SU-DHL-6 (cell line): ENCODE data around the gene TWSG1.

Experiments used
- H2AFZ ChIP-seq: fragments of 200-600 bp; sonication (generic); 2 replicates; pipeline ENCODE4 v1.6.1; 2014; ENCODE audit warnings: low read depth, mild to moderate bottlenecking, moderate library complexity, mixed read lengths, antibody characterized with exemption, low read length; ENCODE audit not compliant: severe bottlenecking
- H3F3A ChIP-seq: fragments of 200-600 bp; shearing (Covaris generic); 2 replicates; pipeline ENCODE4 v1.6.0; 2016; ENCODE audit warnings: antibody characterized with exemption, mild to moderate bottlenecking; ENCODE audit not compliant: insufficient read depth
- H3K27ac ChIP-seq: fragments of 200-600 bp; sonication (generic); 2 replicates; pipeline ENCODE4 v1.5.1; 2016; ENCODE audit warnings: low read depth, mild to moderate bottlenecking, low read length, moderate library complexity, mixed read lengths
- H3K27me3 ChIP-seq: fragments of 200-600 bp; sonication (generic), shearing (Covaris generic); 2 replicates; pipeline ENCODE4 v1.6.0; 2014; ENCODE audit warnings: mild to moderate bottlenecking, low read length
- H3K36me3 ChIP-seq: fragments of 200-600 bp; sonication (generic); 2 replicates; pipeline ENCODE4 v1.6.1; 2014; ENCODE audit warnings: mild to moderate bottlenecking, low read length, mixed read lengths
- H3K4me2 ChIP-seq: fragments of 300-600, 200-600 bp; shearing (Covaris generic), sonication (generic); 2 replicates; pipeline ENCODE4 v1.6.0; 2014; ENCODE audit warnings: low read length, low read depth, mild to moderate bottlenecking; ENCODE audit not compliant: poor library complexity, severe bottlenecking
- H3K4me3 ChIP-seq: fragments of 200-600 bp; sonication (generic); 2 replicates; pipeline ENCODE4 v1.5.1; 2014; ENCODE audit warnings: antibody characterized with exemption, low read length, mild to moderate bottlenecking, mixed read lengths; ENCODE audit not compliant: insufficient read depth, poor library complexity, severe bottlenecking
- H3K79me2 ChIP-seq: fragments of 200-600 bp; sonication (generic); 2 replicates; pipeline ENCODE4 v1.6.1; 2014; ENCODE audit warnings: mild to moderate bottlenecking, low read length, moderate library complexity; ENCODE audit not compliant: insufficient read depth
- H3K9ac ChIP-seq: fragments of 200-600 bp; sonication (generic); 2 replicates; pipeline ENCODE4 v1.7.0; 2014; ENCODE audit warnings: mild to moderate bottlenecking, low read length
- H3K9me2 ChIP-seq: fragments of 200-600 bp; sonication (generic); replicated peaks from 2 replicates; pipeline ENCODE4 v1.6.1; 2014; ENCODE audit warnings: low read length; ENCODE audit not compliant: insufficient read depth
- H3K9me3 ChIP-seq: fragments of 200-600 bp; sonication (generic); 2 replicates; pipeline ENCODE4 v1.6.1; 2014; ENCODE audit warnings: low read length, mixed read lengths; ENCODE audit not compliant: insufficient read depth
- H4K20me1 ChIP-seq: fragments of 200-600 bp; sonication (generic); 2 replicates; pipeline ENCODE4 v1.6.1; 2014; ENCODE audit warnings: low read depth, mild to moderate bottlenecking, antibody characterized with exemption, low read length, moderate library complexity, mixed read lengths
- CTCF ChIP-seq: fragments of 200-600 bp; sonication (generic); IDR thresholded peaks from one replicate; pipeline ENCODE4 v1.5.1; 2017; ENCODE audit warnings: antibody characterized with exemption, mild to moderate bottlenecking, low read length, moderate library complexity; ENCODE audit not compliant: insufficient read depth, poor library complexity, severe bottlenecking
- EZH2phosphoT487 ChIP-seq: fragments of 200-600 bp; sonication (generic), shearing (Covaris generic); conservative IDR thresholded peaks from 2 replicates; pipeline ENCODE4 v1.6.1; 2018; ENCODE audit warnings: mild to moderate bottlenecking, antibody characterized with exemption, low read length, moderate library complexity, mixed read lengths

The TWSG1 gene

GRCh38 chr18:9323750-9324445, 10.7 kb upstream of the TWSG1 start:
- Histone ChIP-seq H3K4me3 (no peak overlapping the region), H3F3A (no peaks in the 10 kb centered on the region), H3K9me2 (no peaks in the 10 kb centered on the region), H3K9ac (no peak overlapping the region), H3K4me2 (no peak overlapping the region), H2AFZ (no peak overlapping the region), H3K27ac (no peak overlapping the region), H3K36me3 (no peaks in the 10 kb centered on the region), H3K27me3 (no peaks in the 10 kb centered on the region), H3K9me3 (no peaks in the 10 kb centered on the region), H3K79me2 (no peaks in the 10 kb centered on the region), H4K20me1 (no peaks in the 10 kb centered on the region)
- TF ChIP-seq CTCF (no peak), EZH2phosphoT487 (no peak)

GRCh38 chr18:9325716-9326115, 8.9 kb upstream of the TWSG1 start:
- H3K4me2 ChIP-seq = no peak overlapping the region
- no peaks in the 10 kb centered on the region for H3F3A ChIP-seq
- no peaks in the 10 kb centered on the region for H3K27me3 ChIP-seq
- H3K9me2 ChIP-seq = no peaks in the 10 kb centered on the region
- no peaks in the 10 kb centered on the region for H4K20me1 ChIP-seq
- H3K36me3 ChIP-seq = no peaks in the 10 kb centered on the region
- no peak overlapping the region for H3K4me3 ChIP-seq
- no peaks in the 10 kb centered on the region for H3K79me2 ChIP-seq
- no peak overlapping the region for H3K27ac ChIP-seq
- H3K9ac ChIP-seq = no peak overlapping the region
- H2AFZ ChIP-seq = no peak overlapping the region
- H3K9me3 ChIP-seq = no peaks in the 10 kb centered on the region
- no peak for TF ChIP-seq EZH2phosphoT487
- no peak for TF ChIP-seq CTCF

GRCh38 chr18:9328776-9329175, 5.8 kb upstream of the TWSG1 start:
- no peaks in the 10 kb centered on the region for H3K36me3 ChIP-seq
- H3K4me3 ChIP-seq = no peak overlapping the region
- no peak overlapping the region for H2AFZ ChIP-seq
- H3K4me2 ChIP-seq = no peak overlapping the region
- H3F3A ChIP-seq = no peaks in the 10 kb centered on the region
- TF ChIP-seq CTCF = no peak
- H3K9ac ChIP-seq = no peak overlapping the region
- H3K79me2 ChIP-seq = no peaks in the 10 kb centered on the region
- H3K27ac ChIP-seq = no peak overlapping the region
- no peaks in the 10 kb centered on the region for H3K27me3 ChIP-seq
- no peaks in the 10 kb centered on the region for H4K20me1 ChIP-seq
- H3K9me3 ChIP-seq = no peaks in the 10 kb centered on the region
- H3K9me2 ChIP-seq = no peaks in the 10 kb centered on the region
